GM12891 (cell line): ENCODE data around the gene TSPAN2.

Experiments used
- DNase-seq: peaks from one replicate; pipeline ENCODE4 v3.0.0; 2011; ENCODE audit warnings: low spot score; ENCODE audit not compliant: insufficient read length
- FAIRE-seq: peaks from 2 replicates; lab custom pipeline; 2011; peaks lifted over from hg19 to GRCh38; lab: Jason Lieb, UNC
- PAX5 ChIP-seq: IDR thresholded peaks from 2 replicates; pipeline ENCODE4 v1.6.1; 2011; ENCODE audit warnings: low read length, moderate library complexity, mild to moderate bottlenecking; ENCODE audit not compliant: insufficient read depth, severe bottlenecking
- POLR2A ChIP-seq: IDR thresholded peaks from 2 replicates; pipeline ENCODE4 v1.6.1; 2011; ENCODE audit warnings: low read depth, low read length, control low read depth
- POLR2AphosphoS5 ChIP-seq: IDR thresholded peaks from 2 replicates; pipeline ENCODE4 v1.6.1; 2011; ENCODE audit warnings: low read depth, low read length, control low read depth
- POU2F2 ChIP-seq: IDR thresholded peaks from 2 replicates; pipeline ENCODE4 v1.6.1; 2011; ENCODE audit warnings: low read depth, mild to moderate bottlenecking, control low read depth, low read length, moderate library complexity
- SPI1 ChIP-seq: IDR thresholded peaks from 2 replicates; pipeline ENCODE4 v1.6.1; 2011; ENCODE audit warnings: low read depth, low read length, control low read depth
- TAF1 ChIP-seq: IDR thresholded peaks from 2 replicates; pipeline ENCODE4 v1.6.1; 2011; ENCODE audit warnings: low read depth, low read length, control low read depth

Gene TSPAN2

GRCh38 chr1:115092175-115092574 lies 2.9 kb upstream of the TSPAN2 start:
- no peak for TF ChIP-seq POLR2AphosphoS5
- FAIRE-seq (no peak), DNase-seq (no peak)

- DNase-seq (no peak), FAIRE-seq (no peak)
- TF ChIP-seq TAF1 = no peak
- TF ChIP-seq POLR2AphosphoS5 = no peak
- no peak for TF ChIP-seq PAX5
- TF ChIP-seq POU2F2 = no peak
- TF ChIP-seq SPI1 = no peak
- TF ChIP-seq POLR2A = no peak
Observed at GRCh38 chr1:115091572-115091971, 2.3 kb upstream of the TSPAN2 start.

DNA sequence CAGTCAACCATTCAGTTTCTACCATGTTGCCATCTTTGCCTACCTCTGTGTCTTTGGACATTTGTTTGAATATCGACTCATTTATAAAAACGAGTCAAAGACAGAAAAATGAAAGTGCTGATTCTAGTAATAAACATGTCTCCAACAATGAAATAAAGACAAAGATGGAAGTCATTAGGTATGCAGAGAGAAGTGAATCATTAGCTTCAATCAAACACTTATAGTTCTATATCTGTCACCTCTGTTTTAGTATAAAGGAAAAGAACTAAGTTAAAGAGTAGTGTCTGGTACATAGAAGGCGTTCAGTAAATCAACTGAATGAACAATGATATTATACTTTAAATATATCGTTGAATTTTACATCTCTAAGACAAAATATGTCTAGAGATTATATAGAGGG lies 1.7 kb upstream of the TSPAN2 start:
- no peak for TF ChIP-seq SPI1
- no peak for TF ChIP-seq PAX5
- TF ChIP-seq POLR2AphosphoS5 = no peak
- TF ChIP-seq TAF1 = no peak
- no peak for TF ChIP-seq POU2F2
- no peak for TF ChIP-seq POLR2A
- no peak for DNase-seq
- no peak for FAIRE-seq

- TF ChIP-seq TAF1 (no peak), POLR2AphosphoS5 (no peak), POLR2A (no peak), POU2F2 (no peak), SPI1 (no peak), PAX5 (no peak)
- FAIRE-seq = no peak
- no peak for DNase-seq
Observed at GRCh38 chr1:115090540-115090939, 1.2 kb upstream of the TSPAN2 start.

GRCh38 chr1:115090186-115090490 lies 835 bp upstream of the TSPAN2 start:
- FAIRE-seq (no peak), DNase-seq (no peak)
- no peak for TF ChIP-seq POU2F2

DNA sequence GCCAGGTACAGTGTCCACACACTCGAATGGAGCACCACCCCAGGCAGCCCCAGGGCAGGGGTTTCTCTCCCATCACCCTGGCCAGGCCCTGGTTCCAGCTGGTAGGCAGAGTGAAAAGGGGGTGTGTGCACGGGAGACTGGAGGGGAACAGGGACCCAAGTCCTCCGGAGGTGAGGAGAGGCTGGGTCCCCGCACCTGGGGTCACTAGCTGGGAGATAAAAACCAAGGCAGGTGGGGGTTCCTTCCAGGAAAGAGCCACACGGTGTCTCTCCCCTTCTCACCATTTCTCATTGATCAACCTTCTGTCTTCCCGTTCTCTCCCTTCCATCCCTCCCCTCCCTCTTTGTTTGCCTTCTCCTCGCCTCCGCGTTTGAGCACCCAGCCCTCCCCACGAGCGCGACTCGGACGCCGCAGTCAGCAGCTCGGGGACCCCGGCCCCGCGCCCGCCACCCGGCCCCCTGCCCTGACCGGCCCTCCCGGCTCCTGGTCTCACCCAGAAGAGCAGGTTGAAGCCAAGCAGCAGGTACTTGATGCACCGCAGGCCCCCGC lies 358 bp downstream of the TSPAN2 start:
- FAIRE-seq (no peak), DNase-seq (no peak)
- TF ChIP-seq POU2F2 (no peak), POLR2AphosphoS5 (no peak), PAX5 (no peak), POLR2A (no peak), SPI1 (no peak), TAF1 (no peak)

GRCh38 chr1:115088115-115088778 lies 1.1 kb downstream of the TSPAN2 start:
- FAIRE-seq (no peak), DNase-seq (no peak)
- TF ChIP-seq POLR2AphosphoS5 (no peak), TAF1 (no peak), PAX5 (no peak), POLR2A (no peak), POU2F2 (no peak), SPI1 (no peak)

DNA sequence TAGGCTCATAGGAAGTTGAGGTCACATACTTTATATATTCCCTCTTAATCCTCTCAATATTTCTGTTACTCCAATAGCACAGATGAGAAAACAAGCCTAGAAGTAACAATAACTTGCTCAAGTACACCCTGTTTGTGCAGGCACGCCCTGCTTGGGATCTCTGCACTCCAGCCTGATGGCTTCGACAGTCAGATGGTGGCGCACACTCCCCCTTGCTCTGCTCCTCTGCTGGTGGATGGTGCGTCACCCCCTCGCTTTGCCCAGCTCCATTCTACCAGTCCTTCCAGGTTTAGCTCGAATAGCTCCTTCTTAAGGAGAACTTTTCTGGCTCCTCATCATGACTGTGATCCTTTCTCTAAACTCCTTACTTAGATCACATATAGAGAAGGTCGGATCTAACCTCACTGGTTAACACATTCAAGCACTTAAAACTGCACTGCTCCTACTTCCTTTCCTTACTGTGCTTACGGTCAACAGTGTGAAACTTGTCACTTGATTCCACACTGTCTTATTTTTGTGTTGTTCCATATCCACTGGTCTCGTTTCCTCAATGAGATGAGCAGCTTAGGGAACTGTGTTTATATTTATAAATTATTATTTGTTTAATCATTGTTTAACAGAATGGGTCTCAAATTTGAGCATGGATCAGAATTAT lies 3.0 kb downstream of the TSPAN2 start:
- DNase-seq (no peak), FAIRE-seq (no peak)
- no peak for TF ChIP-seq PAX5

GRCh38 chr1:115084902-115085511 lies 4.3 kb downstream of the TSPAN2 start:
- FAIRE-seq (no peak), DNase-seq (no peak)
- TF ChIP-seq TAF1 (no peak), PAX5 (no peak), SPI1 (no peak), POLR2AphosphoS5 (no peak), POLR2A (no peak), POU2F2 (no peak)

GRCh38 chr1:115082949-115083348 lies 6.4 kb downstream of the TSPAN2 start:
- FAIRE-seq (no peak), DNase-seq (no peak)
- TF ChIP-seq POLR2AphosphoS5 = no peak
- no peak for TF ChIP-seq POLR2A
- TF ChIP-seq PAX5 = no peak
- no peak for TF ChIP-seq TAF1
- TF ChIP-seq POU2F2 = no peak
- no peak for TF ChIP-seq SPI1
